IMR-90 (cell line): ENCODE results near the gene ZNF132. TPM values are rescaled to one million over a fixed set of nuclear protein-coding genes. Genes with fewer than 3 reads are reported as not detected.

Experiments used
- ATAC-seq: fragments of 200-7000 bp; cut with Tn5 transposase; 2 replicates; pipeline ENCODE4 v1.9.1; 2020; ENCODE audit warnings: low read depth, mild to moderate bottlenecking, moderate library complexity
- BruUV-seq: library from RNA; stranded (reverse); fragments of 400-500 nt; replicated peaks from 2 replicates; lab custom pipeline; 2021; lab: Mats Ljungman, UMichigan
- CTCF ChIA-PET: fragments of 300-600 bp; formaldehyde crosslinking; extraction: SDS; loops from one replicate; lab custom pipeline; 2021; ENCODE audit warnings: antibody characterized with exemption; lab: Yijun Ruan, JAX
- POLR2A ChIA-PET: fragments of 300-600 bp; sonication (Branson Sonifier 250); formaldehyde crosslinking; loops from one replicate; lab custom pipeline; 2022; ENCODE audit warnings: antibody characterized with exemption; ENCODE audit not compliant: unreplicated experiment; lab: Charles Lee
- DNase-seq: peaks from one replicate; pipeline ENCODE4 v3.0.0; 2013
- H2AFZ ChIP-seq: replicated peaks from 2 replicates; pipeline ENCODE3; 2013; ENCODE audit warnings: low read length, mild to moderate bottlenecking; ENCODE audit not compliant: poor library complexity
- H2AK5ac ChIP-seq: 2 replicates; pipeline ENCODE4 v1.6.1; 2013; ENCODE audit warnings: low read depth, low read length, inconsistent platforms
- H2AK9ac ChIP-seq: replicated peaks from 2 replicates; pipeline ENCODE3; 2013; ENCODE audit warnings: mild to moderate bottlenecking, low read depth, low read length, moderate library complexity; ENCODE audit not compliant: poor library complexity
- H2BK120ac ChIP-seq: 2 replicates; pipeline ENCODE4 v1.6.1; 2013; ENCODE audit warnings: low read depth, low read length, inconsistent platforms
- H2BK15ac ChIP-seq: 3 replicates; pipeline ENCODE4 v1.6.1; 2013; ENCODE audit warnings: low read depth, low read length, inconsistent platforms
- H2BK20ac ChIP-seq: 2 replicates; pipeline ENCODE4 v1.6.1; 2013; ENCODE audit warnings: low read depth, mild to moderate bottlenecking, inconsistent platforms, low read length, moderate library complexity
- H2BK5ac ChIP-seq: 2 replicates; pipeline ENCODE4 v1.6.1; 2013; ENCODE audit warnings: mild to moderate bottlenecking, low read depth, low read length, inconsistent platforms; ENCODE audit not compliant: poor library complexity, severe bottlenecking
- H3K14ac ChIP-seq: replicated peaks from 2 replicates; pipeline ENCODE4 v1.6.1; 2013; ENCODE audit warnings: low read depth, low read length, inconsistent platforms
- H3K18ac ChIP-seq: 2 replicates; pipeline ENCODE4 v1.6.1; 2013; ENCODE audit warnings: low read depth, low read length, control low read depth
- H3K23ac ChIP-seq: 2 replicates; pipeline ENCODE4 v1.6.1; 2013; ENCODE audit warnings: low read depth, low read length, inconsistent platforms
- H3K27ac ChIP-seq: 2 replicates; pipeline ENCODE4 v1.5.1; 2013; ENCODE audit warnings: mild to moderate bottlenecking, control low read depth, low read length; ENCODE audit not compliant: insufficient read depth
- H3K27me3 ChIP-seq: 2 replicates; pipeline ENCODE4 v1.6.1; 2013; ENCODE audit warnings: low read length; ENCODE audit not compliant: control insufficient read depth, insufficient read depth
- H3K36me3 ChIP-seq: 2 replicates; pipeline ENCODE4 v1.6.1; 2013; ENCODE audit warnings: low read length, mixed read lengths; ENCODE audit not compliant: control insufficient read depth, insufficient read depth
- H3K4ac ChIP-seq: 2 replicates; pipeline ENCODE4 v1.6.1; 2013; ENCODE audit warnings: low read depth, low read length, inconsistent platforms
- H3K4me1 ChIP-seq: 2 replicates; pipeline ENCODE4 v1.6.1; 2013; ENCODE audit warnings: low read length, mixed read lengths; ENCODE audit not compliant: control insufficient read depth, insufficient read depth
- H3K4me2 ChIP-seq: 2 replicates; pipeline ENCODE4 v1.6.1; 2013; ENCODE audit warnings: low read depth, mild to moderate bottlenecking, control low read depth, low read length, moderate library complexity
- H3K4me3 ChIP-seq: 2 replicates; pipeline ENCODE4 v1.5.1; 2013; ENCODE audit warnings: low read depth, mild to moderate bottlenecking, control low read depth, low read length, moderate library complexity; ENCODE audit not compliant: insufficient read depth
- H3K56ac ChIP-seq: 2 replicates; pipeline ENCODE4 v1.6.1; 2013; ENCODE audit warnings: low read length, inconsistent platforms; ENCODE audit not compliant: insufficient read depth; ENCODE audit errors: extremely low read depth
- H3K79me1 ChIP-seq, 2 experiments: 2 replicates each; pipeline ENCODE4 v1.6.1; 2013; ENCODE audit warnings: low read length in 2 of 2, inconsistent platforms in 1 of 2, low read depth in 1 of 2
- H3K9ac ChIP-seq: 2 replicates; pipeline ENCODE4 v1.6.1; 2013; ENCODE audit warnings: low read depth, low read length, control low read depth
- H3K9me1 ChIP-seq: 2 replicates; pipeline ENCODE4 v1.6.1; 2013; ENCODE audit warnings: low read length, inconsistent platforms; ENCODE audit not compliant: insufficient read depth
- H3K9me3 ChIP-seq: 2 replicates; pipeline ENCODE4 v1.6.1; 2013; ENCODE audit warnings: low read length; ENCODE audit not compliant: control insufficient read depth, insufficient read depth
- H4K20me1 ChIP-seq: 2 replicates; pipeline ENCODE4 v1.6.1; 2013; ENCODE audit warnings: low read length, inconsistent platforms; ENCODE audit not compliant: insufficient read depth
- H4K5ac ChIP-seq: 2 replicates; pipeline ENCODE4 v1.6.1; 2013; ENCODE audit warnings: mild to moderate bottlenecking, low read depth, low read length, control low read depth
- H4K8ac ChIP-seq, 2 experiments: 2 replicates each; pipeline ENCODE4 v1.6.1; 2013; ENCODE audit warnings: low read depth in 2 of 2, low read length in 2 of 2, control low read depth in 1 of 2, inconsistent platforms in 1 of 2
- H4K91ac ChIP-seq: 2 replicates; pipeline ENCODE4 v1.6.1; 2013; ENCODE audit warnings: low read depth, low read length, inconsistent platforms; ENCODE audit not compliant: insufficient read depth
- BHLHE40 ChIP-seq: fragments of 150-350 bp; IDR thresholded peaks from 2 replicates; pipeline ENCODE4 v1.6.1; 2016; ENCODE audit warnings: mild to moderate bottlenecking, low read depth, low read length
- CEBPB ChIP-seq: IDR thresholded peaks from 2 replicates; pipeline ENCODE4 v1.6.1; 2012; ENCODE audit warnings: low read depth, low read length, improper control_type of control experiment
- CHD1 ChIP-seq: IDR thresholded peaks from 2 replicates; pipeline ENCODE4 v1.6.1; 2012; ENCODE audit warnings: low read depth, low read length, improper control_type of control experiment
- FOS ChIP-seq: fragments of 150-350 bp; IDR thresholded peaks from 2 replicates; pipeline ENCODE4 v1.6.1; 2016; ENCODE audit warnings: low read depth, low read length
- MAFK ChIP-seq: IDR thresholded peaks from 2 replicates; pipeline ENCODE4 v1.6.1; 2012; ENCODE audit warnings: low read depth, low read length, improper control_type of control experiment
- MAZ ChIP-seq: IDR thresholded peaks from 2 replicates; pipeline ENCODE4 v1.6.1; 2012; ENCODE audit warnings: low read depth, mild to moderate bottlenecking, low read length, improper control_type of control experiment, moderate library complexity, borderline replicate concordance
- MXI1 ChIP-seq: IDR thresholded peaks from 2 replicates; pipeline ENCODE4 v1.6.1; 2012; ENCODE audit warnings: low read depth, mild to moderate bottlenecking, low read length, moderate library complexity, borderline replicate concordance
- NFE2L2 ChIP-seq: fragments of 150-350 bp; IDR thresholded peaks from 2 replicates; pipeline ENCODE4 v1.6.1; 2016; ENCODE audit warnings: low read depth, mild to moderate bottlenecking, low read length
- RAD21 ChIP-seq: IDR thresholded peaks from 2 replicates; pipeline ENCODE4 v1.6.1; 2012; ENCODE audit warnings: low read length, improper control_type of control experiment
- RCOR1 ChIP-seq: IDR thresholded peaks from 2 replicates; pipeline ENCODE4 v1.6.1; 2012; ENCODE audit warnings: mild to moderate bottlenecking, low read length, improper control_type of control experiment; ENCODE audit not compliant: insufficient replicate concordance
- RFX5 ChIP-seq: IDR thresholded peaks from 2 replicates; pipeline ENCODE4 v1.8.0; 2012; ENCODE audit warnings: low read depth, mild to moderate bottlenecking, low read length, moderate library complexity
- SMC3 ChIP-seq: fragments of 150-350 bp; IDR thresholded peaks from 2 replicates; pipeline ENCODE4 v1.6.1; 2016; ENCODE audit warnings: low read depth, mild to moderate bottlenecking, antibody characterized with exemption, low read length, moderate library complexity
- WGBS, 2 experiments: methylation state at CpG; one replicate each; pipeline versions ENCODE4 v1.1.5 to v1.1.7; 2013; ENCODE audit warnings: missing lambda C conversion rate in 2 of 2; ENCODE audit not compliant: insufficient read length in 1 of 2; ENCODE audit errors: extremely low coverage in 2 of 2; 5-methylcytosine and 5-hydroxymethylcytosine counted together
- dilution Hi-C: fragments of 300-500 bp; cut with HindIII; formaldehyde crosslinking; loops from one replicate; pipeline ENCODE4 v1.14.3; 2018; ENCODE audit warnings: low sequenced_read_pairs; ENCODE audit not compliant: unreplicated experiment
- in situ Hi-C: fragments of 300-500 bp; cut with MboI; formaldehyde crosslinking; loops from 3 replicates; pipeline ENCODE4 v1.14.3; 2019; ENCODE audit warnings: low sequenced_read_pairs, inconsistent platforms, mixed read lengths
- intact Hi-C: fragments of 100-400 bp; cut with micrococcal nuclease; formaldehyde crosslinking; loops from 2 replicates; pipeline ENCODE4 v1.10.0; 2022
- polyA plus RNA-seq, 3 experiments: library from polyadenylated mRNA; depleted of rRNA; stranded (reverse); fragments of >200 nt; gene quantifications; 2 replicates each; pipeline ENCODE4 v1.2.3, GENCODE V29; 2012; ENCODE audit warnings: low replicate concordance in 1 of 3
- total RNA-seq: library from RNA; depleted of rRNA; stranded (reverse); fragments of >200 nt; gene quantifications from 2 replicates; pipeline ENCODE4 v1.2.3, GENCODE V29; 2012
- TF ChIP-seq, protein P1 (sequence below): fragments of 150-350 bp; IDR thresholded peaks from 2 replicates; pipeline ENCODE4 v1.6.1; 2016; ENCODE audit warnings: low read depth, mild to moderate bottlenecking, low read length, moderate library complexity, borderline replicate concordance
- TF ChIP-seq, protein P2 (sequence below): conservative IDR thresholded peaks from 2 replicates; pipeline ENCODE4 v1.5.1; 2012; ENCODE audit warnings: mild to moderate bottlenecking, low read depth, low read length, improper control_type of control experiment
- TF ChIP-seq, protein P3 (sequence below): fragments of 150-350 bp; IDR thresholded peaks from 2 replicates; pipeline ENCODE4 v1.6.1; 2017; ENCODE audit warnings: mild to moderate bottlenecking, antibody characterized with exemption, low read length, low read depth

Gene ZNF132
- total and polyA plus RNA-seq, 2 of the 4 experiments (the other 2 are of a cell fraction), result 2.4 to 13.6 TPM

DNA sequence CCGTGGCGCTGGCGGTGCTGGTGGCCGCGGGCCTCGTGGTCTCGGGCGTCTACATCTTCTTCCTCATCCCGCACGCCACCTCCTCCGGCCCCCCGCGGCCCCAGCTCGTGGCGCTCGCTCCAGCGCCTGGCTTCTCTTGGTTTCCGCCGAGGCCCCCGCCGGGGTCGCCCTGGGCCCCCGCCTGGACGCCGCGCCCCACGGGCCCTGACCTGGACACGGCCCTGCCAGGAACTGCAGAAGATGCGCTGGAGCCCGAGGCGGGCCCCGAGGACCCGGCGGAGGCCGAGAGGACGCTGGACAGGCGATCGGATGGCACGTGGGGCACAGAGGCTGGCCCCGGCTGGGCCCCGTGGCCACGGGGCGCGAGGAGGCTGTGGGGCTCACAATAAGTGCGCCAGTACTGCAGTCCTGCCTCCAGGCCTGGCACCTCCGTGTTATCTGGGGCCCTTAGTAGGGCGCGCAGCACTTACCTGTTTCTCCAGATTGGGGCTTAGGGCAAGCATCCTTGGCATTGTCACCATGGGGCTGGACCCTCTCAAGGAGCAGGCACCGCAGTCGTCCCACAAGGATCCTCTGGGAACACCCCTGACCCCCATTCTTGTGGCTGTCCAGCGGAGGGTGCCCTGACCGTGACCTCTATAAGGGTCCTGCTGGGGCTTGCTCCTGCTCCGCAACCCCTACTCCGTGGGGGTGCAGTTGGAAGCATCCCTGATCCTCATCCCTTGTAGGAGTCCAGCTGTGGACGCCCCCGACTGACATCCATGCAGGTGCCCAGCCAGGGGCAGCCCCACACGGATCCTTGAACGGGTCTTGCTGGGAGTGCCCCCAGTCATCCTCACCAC is 43.0 kb downstream of the ZNF132 start:
- no peak overlapping the region for H2BK15ac ChIP-seq
- H3K4me2 ChIP-seq, result no peak overlapping the region
- no peak for DNase-seq
- no peak overlapping the region for H4K91ac ChIP-seq
- ChIA-PET POLR2A (no interaction called here), CTCF (no interaction called here)
- H3K56ac ChIP-seq, result no peak overlapping the region
- H3K18ac ChIP-seq, result no peak overlapping the region
- H3K23ac ChIP-seq, result no peak overlapping the region
- peaks cover 9 to 35% of the 10 kb centered on the region in 2 experiments for H3K79me1 ChIP-seq
- in situ Hi-C loops, result no loop called here
- H4K8ac ChIP-seq, result no peak overlapping the region
- BruUV-seq, result no TSS peak
- no peak overlapping the region for H2BK20ac ChIP-seq
- H3K4ac ChIP-seq, result no peak overlapping the region
- no peak overlapping the region for H2AK9ac ChIP-seq
- intact Hi-C loops, result no loop called here
- no peak overlapping the region for H3K9ac ChIP-seq
- peaks cover 28% of the 10 kb centered on the region for H4K20me1 ChIP-seq
- no peak overlapping the region for H2BK5ac ChIP-seq
- H2BK120ac ChIP-seq, result no peak overlapping the region
- H3K27ac ChIP-seq, result no peak overlapping the region
- H3K4me3 ChIP-seq, result no peak overlapping the region
- H3K14ac ChIP-seq, result no peak overlapping the region
- H3K27me3 ChIP-seq, result no peaks in the 10 kb centered on the region
- dilution Hi-C loops, result no loop called here
- no peaks in the 10 kb centered on the region for H3K9me3 ChIP-seq
- ATAC-seq, result no peak
- WGBS, 2 experiments, result 61% methylated on average over 32 of the region's 58 CpGs; no CpG with 5 or more reads in 1 of the 2 experiments
- no peaks in the 10 kb centered on the region for H3K9me1 ChIP-seq
- no peak overlapping the region for H2AFZ ChIP-seq
- H3K36me3 ChIP-seq, result peaks cover 26% of the 10 kb centered on the region
- peaks cover 3% of the 10 kb centered on the region for H3K4me1 ChIP-seq
- H2AK5ac ChIP-seq, result no peak overlapping the region
- H4K5ac ChIP-seq, result no peak overlapping the region
- TF ChIP-seq NFE2L2, result no peak
- TF ChIP-seq, protein P1, sequence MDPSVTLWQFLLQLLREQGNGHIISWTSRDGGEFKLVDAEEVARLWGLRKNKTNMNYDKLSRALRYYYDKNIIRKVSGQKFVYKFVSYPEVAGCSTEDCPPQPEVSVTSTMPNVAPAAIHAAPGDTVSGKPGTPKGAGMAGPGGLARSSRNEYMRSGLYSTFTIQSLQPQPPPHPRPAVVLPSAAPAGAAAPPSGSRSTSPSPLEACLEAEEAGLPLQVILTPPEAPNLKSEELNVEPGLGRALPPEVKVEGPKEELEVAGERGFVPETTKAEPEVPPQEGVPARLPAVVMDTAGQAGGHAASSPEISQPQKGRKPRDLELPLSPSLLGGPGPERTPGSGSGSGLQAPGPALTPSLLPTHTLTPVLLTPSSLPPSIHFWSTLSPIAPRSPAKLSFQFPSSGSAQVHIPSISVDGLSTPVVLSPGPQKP, result no peak
- TF ChIP-seq MXI1, result no peak
- no peak for TF ChIP-seq BHLHE40
- TF ChIP-seq CEBPB, result no peak
- TF ChIP-seq, protein P2, sequence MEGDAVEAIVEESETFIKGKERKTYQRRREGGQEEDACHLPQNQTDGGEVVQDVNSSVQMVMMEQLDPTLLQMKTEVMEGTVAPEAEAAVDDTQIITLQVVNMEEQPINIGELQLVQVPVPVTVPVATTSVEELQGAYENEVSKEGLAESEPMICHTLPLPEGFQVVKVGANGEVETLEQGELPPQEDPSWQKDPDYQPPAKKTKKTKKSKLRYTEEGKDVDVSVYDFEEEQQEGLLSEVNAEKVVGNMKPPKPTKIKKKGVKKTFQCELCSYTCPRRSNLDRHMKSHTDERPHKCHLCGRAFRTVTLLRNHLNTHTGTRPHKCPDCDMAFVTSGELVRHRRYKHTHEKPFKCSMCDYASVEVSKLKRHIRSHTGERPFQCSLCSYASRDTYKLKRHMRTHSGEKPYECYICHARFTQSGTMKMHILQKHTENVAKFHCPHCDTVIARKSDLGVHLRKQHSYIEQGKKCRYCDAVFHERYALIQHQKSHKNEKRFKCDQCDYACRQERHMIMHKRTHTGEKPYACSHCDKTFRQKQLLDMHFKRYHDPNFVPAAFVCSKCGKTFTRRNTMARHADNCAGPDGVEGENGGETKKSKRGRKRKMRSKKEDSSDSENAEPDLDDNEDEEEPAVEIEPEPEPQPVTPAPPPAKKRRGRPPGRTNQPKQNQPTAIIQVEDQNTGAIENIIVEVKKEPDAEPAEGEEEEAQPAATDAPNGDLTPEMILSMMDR, result no peak
- TF ChIP-seq SMC3, result no peak
- TF ChIP-seq CHD1, result no peak
- TF ChIP-seq MAZ, result no peak
- TF ChIP-seq FOS, result no peak
- TF ChIP-seq, protein P3, sequence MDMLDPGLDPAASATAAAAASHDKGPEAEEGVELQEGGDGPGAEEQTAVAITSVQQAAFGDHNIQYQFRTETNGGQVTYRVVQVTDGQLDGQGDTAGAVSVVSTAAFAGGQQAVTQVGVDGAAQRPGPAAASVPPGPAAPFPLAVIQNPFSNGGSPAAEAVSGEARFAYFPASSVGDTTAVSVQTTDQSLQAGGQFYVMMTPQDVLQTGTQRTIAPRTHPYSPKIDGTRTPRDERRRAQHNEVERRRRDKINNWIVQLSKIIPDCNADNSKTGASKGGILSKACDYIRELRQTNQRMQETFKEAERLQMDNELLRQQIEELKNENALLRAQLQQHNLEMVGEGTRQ, result no peak
- TF ChIP-seq RFX5, result no peak
- TF ChIP-seq MAFK, result no peak
- TF ChIP-seq RCOR1, result no peak
- no peak for TF ChIP-seq RAD21
